ENCODE results near the gene SPOCK1.

SPOCK1 gene

GRCh38 chr5:137086342-137086741, 412.8 kb downstream of the SPOCK1 start:
- Histone ChIP-seq H3K9ac (ENCODE audit: low read length) (no peak overlapping the region), H3K27me3 (ENCODE audit: control insufficient read depth, insufficient read depth, low read length) (no peaks in the 10 kb centered on the region), H3K36me3 (ENCODE audit: control insufficient read depth, insufficient read depth, low read length) (no peaks in the 10 kb centered on the region), H3K9me3 (ENCODE audit: control insufficient read depth, low read length) (no peaks in the 10 kb centered on the region), H3K4me1 (ENCODE audit: control insufficient read depth, insufficient read depth, low read length) (no peaks in the 10 kb centered on the region), H3K4me3 (ENCODE audit: low read length) (no peak overlapping the region)

GRCh38 chr5:137085206-137085605, 413.9 kb downstream of the SPOCK1 start:
- no peaks in the 10 kb centered on the region for H3K27me3 ChIP-seq (ENCODE audit: control insufficient read depth, insufficient read depth, low read length)
- no peaks in the 10 kb centered on the region for H3K9me3 ChIP-seq (ENCODE audit: control insufficient read depth, low read length)
- no peak overlapping the region for H3K4me3 ChIP-seq (ENCODE audit: low read length)
- no peaks in the 10 kb centered on the region for H3K36me3 ChIP-seq (ENCODE audit: control insufficient read depth, insufficient read depth, low read length)
- no peak overlapping the region for H3K9ac ChIP-seq (ENCODE audit: low read length)
- H3K4me1 ChIP-seq (ENCODE audit: control insufficient read depth, insufficient read depth, low read length) = no peaks in the 10 kb centered on the region

GRCh38 chr5:137084016-137084415, 415.1 kb downstream of the SPOCK1 start:
- H3K9me3 ChIP-seq (ENCODE audit: control insufficient read depth, low read length) = no peaks in the 10 kb centered on the region
- no peak overlapping the region for H3K4me3 ChIP-seq (ENCODE audit: low read length)
- H3K36me3 ChIP-seq (ENCODE audit: control insufficient read depth, insufficient read depth, low read length) = no peaks in the 10 kb centered on the region
- no peaks in the 10 kb centered on the region for H3K27me3 ChIP-seq (ENCODE audit: control insufficient read depth, insufficient read depth, low read length)
- no peak overlapping the region for H3K9ac ChIP-seq (ENCODE audit: low read length)
- no peaks in the 10 kb centered on the region for H3K4me1 ChIP-seq (ENCODE audit: control insufficient read depth, insufficient read depth, low read length)

- Histone ChIP-seq H3K9ac (ENCODE audit: low read length) (no peak overlapping the region), H3K36me3 (ENCODE audit: control insufficient read depth, insufficient read depth, low read length) (no peaks in the 10 kb centered on the region), H3K4me1 (ENCODE audit: control insufficient read depth, insufficient read depth, low read length) (no peaks in the 10 kb centered on the region), H3K4me3 (ENCODE audit: low read length) (no peak overlapping the region), H3K9me3 (ENCODE audit: control insufficient read depth, low read length) (no peaks in the 10 kb centered on the region), H3K27me3 (ENCODE audit: control insufficient read depth, insufficient read depth, low read length) (no peaks in the 10 kb centered on the region)
Measured at GRCh38 chr5:137082951-137083350, 416.2 kb downstream of the SPOCK1 start.

GRCh38 chr5:137078171-137078665, 420.9 kb downstream of the SPOCK1 start:
- H3K27me3 ChIP-seq (ENCODE audit: control insufficient read depth, insufficient read depth, low read length) = no peaks in the 10 kb centered on the region
- no peaks in the 10 kb centered on the region for H3K4me1 ChIP-seq (ENCODE audit: control insufficient read depth, insufficient read depth, low read length)

GRCh38 chr5:137075163-137075970, 423.8 kb downstream of the SPOCK1 start:
- no peaks in the 10 kb centered on the region for H3K4me1 ChIP-seq (ENCODE audit: control insufficient read depth, insufficient read depth, low read length)
- no peaks in the 10 kb centered on the region for H3K27me3 ChIP-seq (ENCODE audit: control insufficient read depth, insufficient read depth, low read length)
- no peak overlapping the region for H3K4me3 ChIP-seq (ENCODE audit: low read length)
- no peak overlapping the region for H3K9ac ChIP-seq (ENCODE audit: low read length)
- H3K36me3 ChIP-seq (ENCODE audit: control insufficient read depth, insufficient read depth, low read length) = no peaks in the 10 kb centered on the region
- no peaks in the 10 kb centered on the region for H3K9me3 ChIP-seq (ENCODE audit: control insufficient read depth, low read length)

More at GRCh38 chr5:137078171-137078665, 420.9 kb downstream of the SPOCK1 start:
- H3K9me3 ChIP-seq (ENCODE audit: control insufficient read depth, low read length) = no peaks in the 10 kb centered on the region
- no peaks in the 10 kb centered on the region for H3K36me3 ChIP-seq (ENCODE audit: control insufficient read depth, insufficient read depth, low read length)
- no peak overlapping the region for H3K9ac ChIP-seq (ENCODE audit: low read length)
- H3K4me3 ChIP-seq (ENCODE audit: low read length) = no peak overlapping the region

- H3K4me1 ChIP-seq (ENCODE audit: control insufficient read depth, insufficient read depth, low read length) = no peaks in the 10 kb centered on the region
- no peaks in the 10 kb centered on the region for H3K9me3 ChIP-seq (ENCODE audit: control insufficient read depth, low read length)
- no peak overlapping the region for H3K9ac ChIP-seq (ENCODE audit: low read length)
- no peak overlapping the region for H3K4me3 ChIP-seq (ENCODE audit: low read length)
- no peaks in the 10 kb centered on the region for H3K36me3 ChIP-seq (ENCODE audit: control insufficient read depth, insufficient read depth, low read length)
- no peaks in the 10 kb centered on the region for H3K27me3 ChIP-seq (ENCODE audit: control insufficient read depth, insufficient read depth, low read length)
Measured at GRCh38 chr5:137073189-137073588, 425.9 kb downstream of the SPOCK1 start.

GRCh38 chr5:137072361-137073115, 426.6 kb downstream of the SPOCK1 start:
- no peaks in the 10 kb centered on the region for H3K36me3 ChIP-seq (ENCODE audit: control insufficient read depth, insufficient read depth, low read length)
- H3K9me3 ChIP-seq (ENCODE audit: control insufficient read depth, low read length) = no peaks in the 10 kb centered on the region
- no peak overlapping the region for H3K9ac ChIP-seq (ENCODE audit: low read length)
- H3K27me3 ChIP-seq (ENCODE audit: control insufficient read depth, insufficient read depth, low read length) = no peaks in the 10 kb centered on the region
- H3K4me1 ChIP-seq (ENCODE audit: control insufficient read depth, insufficient read depth, low read length) = no peaks in the 10 kb centered on the region
- no peak overlapping the region for H3K4me3 ChIP-seq (ENCODE audit: low read length)

- Histone ChIP-seq H3K27me3 (ENCODE audit: control insufficient read depth, insufficient read depth, low read length) (no peaks in the 10 kb centered on the region), H3K4me1 (ENCODE audit: control insufficient read depth, insufficient read depth, low read length) (no peaks in the 10 kb centered on the region), H3K9ac (ENCODE audit: low read length) (no peak overlapping the region), H3K4me3 (ENCODE audit: low read length) (no peak overlapping the region), H3K9me3 (ENCODE audit: control insufficient read depth, low read length) (no peaks in the 10 kb centered on the region), H3K36me3 (ENCODE audit: control insufficient read depth, insufficient read depth, low read length) (no peaks in the 10 kb centered on the region)
Measured at GRCh38 chr5:137071931-137072330, 427.2 kb downstream of the SPOCK1 start.

GRCh38 chr5:137071526-137071925, 427.6 kb downstream of the SPOCK1 start:
- no peaks in the 10 kb centered on the region for H3K9me3 ChIP-seq (ENCODE audit: control insufficient read depth, low read length)
- no peaks in the 10 kb centered on the region for H3K27me3 ChIP-seq (ENCODE audit: control insufficient read depth, insufficient read depth, low read length)
- no peaks in the 10 kb centered on the region for H3K4me1 ChIP-seq (ENCODE audit: control insufficient read depth, insufficient read depth, low read length)
- no peaks in the 10 kb centered on the region for H3K36me3 ChIP-seq (ENCODE audit: control insufficient read depth, insufficient read depth, low read length)
- no peak overlapping the region for H3K9ac ChIP-seq (ENCODE audit: low read length)
- H3K4me3 ChIP-seq (ENCODE audit: low read length) = no peak overlapping the region

- Histone ChIP-seq H3K9me3 (ENCODE audit: control insufficient read depth, low read length) (no peaks in the 10 kb centered on the region), H3K36me3 (ENCODE audit: control insufficient read depth, insufficient read depth, low read length) (no peaks in the 10 kb centered on the region), H3K4me1 (ENCODE audit: control insufficient read depth, insufficient read depth, low read length) (no peaks in the 10 kb centered on the region), H3K27me3 (ENCODE audit: control insufficient read depth, insufficient read depth, low read length) (no peaks in the 10 kb centered on the region), H3K4me3 (ENCODE audit: low read length) (no peak overlapping the region), H3K9ac (ENCODE audit: low read length) (no peak overlapping the region)
Measured at GRCh38 chr5:137070521-137070920, 428.6 kb downstream of the SPOCK1 start.

- Histone ChIP-seq H3K27me3 (ENCODE audit: control insufficient read depth, insufficient read depth, low read length) (no peaks in the 10 kb centered on the region), H3K9ac (ENCODE audit: low read length) (no peak overlapping the region), H3K36me3 (ENCODE audit: control insufficient read depth, insufficient read depth, low read length) (no peaks in the 10 kb centered on the region), H3K9me3 (ENCODE audit: control insufficient read depth, low read length) (no peaks in the 10 kb centered on the region), H3K4me3 (ENCODE audit: low read length) (no peak overlapping the region), H3K4me1 (ENCODE audit: control insufficient read depth, insufficient read depth, low read length) (no peaks in the 10 kb centered on the region)
Measured at GRCh38 chr5:137069358-137069757, 429.8 kb downstream of the SPOCK1 start.

Data from mucosa of stomach (tissue), 1 donor.